Mucosa of descending colon (tissue), 3 donors: ENCODE results near the gene CACNA1H. TPM values are rescaled to one million over a fixed set of nuclear protein-coding genes. Genes with fewer than 3 reads are reported as not detected.

Source experiments
- ATAC-seq: fragments of 200-7000 bp; cut with Tn5 transposase; one replicate; pipeline ENCODE4 v1.9.1; 2020; ENCODE audit warnings: mild to moderate bottlenecking, moderate library complexity
- DNase-seq, 3 donors: peaks; one replicate each; pipeline ENCODE4 v3.0.0-alpha.2; 2020
- H3K36me3 ChIP-seq: fragments of 200-600 bp; one replicate; pipeline ENCODE4 v1.8.0; 2021; ENCODE audit warnings: low read depth, mild to moderate bottlenecking
- H3K4me1 ChIP-seq: fragments of 200-600 bp; one replicate; pipeline ENCODE4 v1.8.0; 2021; ENCODE audit warnings: low read depth, mild to moderate bottlenecking
- H3K4me3 ChIP-seq: fragments of 200-600 bp; one replicate; pipeline ENCODE4 v1.8.0; 2021; ENCODE audit warnings: mild to moderate bottlenecking
- H3K9me3 ChIP-seq: fragments of 200-600 bp; one replicate; pipeline ENCODE4 v1.8.0; 2021; ENCODE audit warnings: mild to moderate bottlenecking
- intact Hi-C, 2 donors: fragments of 100-400 bp; cut with DNase I in 1 of 2; cut with micrococcal nuclease in 1 of 2; formaldehyde crosslinking; loops; one replicate each; pipeline versions ENCODE4 v1.11.0 to v1.11.1; 2022; cut with DNase I, micrococcal nuclease
- total RNA-seq, 3 donors: library from RNA; stranded (reverse); fragmentation: NEBNext Ultra II Directional in 2 of 3; extraction: Animal tissue kit (Norgen Biotek cat#: 25700) in 2 of 3; gene quantifications; one replicate each; pipeline versions ENCODE4 v1.2.1 to v1.2.4, GENCODE V29; 2021 to 2023
- TF ChIP-seq, protein P1 (sequence below): fragments of 200-600 bp; IDR thresholded peaks from one replicate; pipeline ENCODE4 v1.8.0; 2022; ENCODE audit warnings: antibody characterized with exemption, mild to moderate bottlenecking
- donor health status: DM: no; HTN: no; CAD: no; lungs with moderate emphysema.
- donor health status: DM: no; HTN: no; CAD: no.
- donor health status: DM: no; HTN: yes; CAD: no.

CACNA1H gene
- total RNA-seq, 3 donors from 2014 or later = 6.0 to 160 (median 9.5) TPM

DNA sequence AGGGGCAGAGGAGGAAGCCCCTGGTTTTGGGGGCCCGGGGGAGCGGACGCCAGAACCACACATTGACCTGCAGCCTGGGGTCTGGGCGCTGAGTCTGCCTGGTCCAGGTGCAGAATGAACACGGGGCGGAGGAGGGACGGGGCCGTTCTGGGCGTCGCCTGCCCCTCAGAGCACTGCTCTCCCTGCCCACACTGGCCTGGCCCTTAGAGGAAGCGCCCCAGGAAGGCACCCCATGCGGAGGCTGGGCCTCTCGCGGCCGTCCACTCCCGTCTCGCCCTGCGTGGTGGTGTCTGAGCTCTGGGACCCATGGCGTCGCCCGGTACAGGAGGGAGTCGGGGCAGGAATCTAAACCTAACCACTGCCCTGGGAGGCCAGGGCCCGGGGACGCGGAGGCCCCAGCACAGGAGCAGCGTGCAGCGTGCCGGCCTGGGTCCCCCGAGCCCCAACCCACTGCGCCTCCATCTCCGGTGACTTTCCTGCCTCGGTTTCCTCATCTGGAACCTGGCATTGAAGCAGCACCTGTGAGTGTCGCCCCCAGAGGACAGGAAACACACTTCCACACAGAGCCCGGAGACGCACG lies 107.3 kb downstream of the CACNA1H start:
- DNase-seq (no peak), ATAC-seq (no peak)
- Histone ChIP-seq H3K4me1 (no peaks in the 10 kb centered on the region), H3K4me3 (no peak overlapping the region), H3K9me3 (no peaks in the 10 kb centered on the region), H3K36me3 (no peaks in the 10 kb centered on the region)
- TF ChIP-seq, protein P1, sequence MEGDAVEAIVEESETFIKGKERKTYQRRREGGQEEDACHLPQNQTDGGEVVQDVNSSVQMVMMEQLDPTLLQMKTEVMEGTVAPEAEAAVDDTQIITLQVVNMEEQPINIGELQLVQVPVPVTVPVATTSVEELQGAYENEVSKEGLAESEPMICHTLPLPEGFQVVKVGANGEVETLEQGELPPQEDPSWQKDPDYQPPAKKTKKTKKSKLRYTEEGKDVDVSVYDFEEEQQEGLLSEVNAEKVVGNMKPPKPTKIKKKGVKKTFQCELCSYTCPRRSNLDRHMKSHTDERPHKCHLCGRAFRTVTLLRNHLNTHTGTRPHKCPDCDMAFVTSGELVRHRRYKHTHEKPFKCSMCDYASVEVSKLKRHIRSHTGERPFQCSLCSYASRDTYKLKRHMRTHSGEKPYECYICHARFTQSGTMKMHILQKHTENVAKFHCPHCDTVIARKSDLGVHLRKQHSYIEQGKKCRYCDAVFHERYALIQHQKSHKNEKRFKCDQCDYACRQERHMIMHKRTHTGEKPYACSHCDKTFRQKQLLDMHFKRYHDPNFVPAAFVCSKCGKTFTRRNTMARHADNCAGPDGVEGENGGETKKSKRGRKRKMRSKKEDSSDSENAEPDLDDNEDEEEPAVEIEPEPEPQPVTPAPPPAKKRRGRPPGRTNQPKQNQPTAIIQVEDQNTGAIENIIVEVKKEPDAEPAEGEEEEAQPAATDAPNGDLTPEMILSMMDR = no peak
- intact Hi-C loops = no loop called here

DNA sequence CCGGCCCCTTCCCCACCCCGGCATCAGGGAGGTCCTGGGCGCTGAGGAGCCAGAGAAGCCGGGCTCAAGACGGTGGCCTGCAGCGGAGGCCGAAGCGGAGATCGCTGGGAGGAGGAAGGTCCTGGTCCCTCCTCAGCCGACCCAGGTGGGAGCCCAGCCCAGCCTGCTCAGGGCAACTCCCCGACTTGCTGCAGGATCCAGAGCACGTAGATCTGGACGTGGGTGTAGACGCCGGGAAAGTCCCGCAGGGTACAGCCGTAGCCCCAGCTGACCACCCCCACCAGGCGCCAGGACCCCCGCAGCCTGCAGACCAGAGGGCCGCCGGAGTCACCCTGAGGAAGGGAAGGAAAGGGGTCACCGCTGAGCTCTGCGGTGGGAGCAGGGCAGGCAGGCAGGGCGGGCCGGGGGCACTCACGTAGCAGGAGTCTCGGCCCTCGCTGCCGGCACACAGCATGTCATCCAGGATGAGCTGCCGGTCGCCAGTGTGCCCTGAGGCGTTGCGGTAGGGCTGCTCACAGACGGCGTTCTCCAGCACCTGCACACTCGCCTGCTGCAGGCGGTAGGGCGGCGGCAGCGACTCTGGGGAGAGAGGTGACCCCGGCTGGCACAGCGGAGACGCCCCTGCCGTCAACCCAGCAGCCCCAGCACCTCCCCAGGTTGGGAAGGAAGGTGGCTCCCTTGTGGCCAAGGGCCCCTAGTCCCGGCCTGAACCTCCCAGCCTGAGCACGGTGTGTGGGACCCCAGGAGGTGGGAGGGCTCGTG lies 108.4 kb downstream of the CACNA1H start:
- no peaks in the 10 kb centered on the region for H3K4me1 ChIP-seq
- DNase-seq (no peak), ATAC-seq (peak; percentile 10)
- H3K9me3 ChIP-seq = no peaks in the 10 kb centered on the region
- TF ChIP-seq, protein P1 = no peak
- no peaks in the 10 kb centered on the region for H3K36me3 ChIP-seq
- intact Hi-C loops = no loop called here
- no peak overlapping the region for H3K4me3 ChIP-seq

DNA sequence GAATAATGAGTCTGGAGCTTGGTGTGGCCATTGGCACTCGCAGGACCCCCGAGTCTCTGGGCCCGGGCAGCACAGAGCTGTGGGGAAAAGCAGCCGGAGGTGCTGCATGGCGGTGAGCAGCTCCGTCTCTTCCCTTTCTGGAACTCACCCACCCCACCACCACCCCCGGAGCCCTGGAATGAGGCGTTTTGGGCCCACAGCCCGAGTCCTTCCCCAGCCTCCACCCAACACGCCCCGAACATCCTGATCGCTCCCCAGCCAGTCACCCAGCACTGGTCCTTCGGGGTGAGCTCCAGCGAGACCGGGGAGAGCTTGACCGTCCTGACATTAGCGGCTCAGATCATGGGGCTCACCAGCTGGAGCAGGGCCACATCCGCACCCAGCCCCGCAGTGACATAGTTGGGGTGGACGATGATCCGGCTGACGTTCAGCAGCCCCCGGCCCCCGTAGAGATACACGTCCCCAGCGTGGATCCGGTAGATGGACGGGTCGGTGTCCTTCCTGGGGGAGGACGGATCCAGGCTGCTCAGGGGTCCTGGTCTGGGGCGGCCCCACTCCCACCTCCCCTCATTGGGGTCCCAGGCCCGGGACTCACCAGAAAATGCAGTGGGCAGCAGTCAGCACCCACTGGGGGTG lies 109.4 kb downstream of the CACNA1H start:
- H3K9me3 ChIP-seq = no peaks in the 10 kb centered on the region
- no peak for DNase-seq
- TF ChIP-seq, protein P1 = no peak
- intact Hi-C loops = no loop called here
- ATAC-seq = no peak
- no peaks in the 10 kb centered on the region for H3K4me1 ChIP-seq
- H3K4me3 ChIP-seq = no peak overlapping the region
- no peaks in the 10 kb centered on the region for H3K36me3 ChIP-seq

- H3K4me1 ChIP-seq = no peaks in the 10 kb centered on the region
- TF ChIP-seq, protein P1 = no peak
- intact Hi-C loops = no loop called here
- ATAC-seq (no peak), DNase-seq (no peak)
- no peaks in the 10 kb centered on the region for H3K9me3 ChIP-seq
- no peaks in the 10 kb centered on the region for H3K36me3 ChIP-seq
- no peak overlapping the region for H3K4me3 ChIP-seq
Measured at GRCh38 chr16:1262846-1263221, 109.9 kb downstream of the CACNA1H start.

GRCh38 chr16:1263591-1264344 lies 110.9 kb downstream of the CACNA1H start:
- H3K4me3 ChIP-seq = no peak overlapping the region
- no peaks in the 10 kb centered on the region for H3K4me1 ChIP-seq
- H3K36me3 ChIP-seq = no peaks in the 10 kb centered on the region
- no peak for ATAC-seq
- intact Hi-C loops = no loop called here
- no peaks in the 10 kb centered on the region for H3K9me3 ChIP-seq
- DNase-seq = no peak
- TF ChIP-seq, protein P1 = no peak
